Astrocyte (in vitro differentiated cells and primary cell): ENCODE measurements around the gene C15orf62.

Source experiments
- EZH2 ChIP-seq: IDR thresholded peaks from 2 replicates; pipeline ENCODE4 v1.6.1; 2012; ENCODE audit warnings: mild to moderate bottlenecking, low read length, inconsistent platforms; ENCODE audit not compliant: insufficient read depth
- TF ChIP-seq, protein P1 (sequence below): IDR thresholded peaks from 2 replicates; pipeline ENCODE4 v1.5.1; 2011; ENCODE audit warnings: low read depth, mild to moderate bottlenecking, inconsistent platforms, low read length, moderate library complexity; ENCODE audit not compliant: insufficient read depth

DNA sequence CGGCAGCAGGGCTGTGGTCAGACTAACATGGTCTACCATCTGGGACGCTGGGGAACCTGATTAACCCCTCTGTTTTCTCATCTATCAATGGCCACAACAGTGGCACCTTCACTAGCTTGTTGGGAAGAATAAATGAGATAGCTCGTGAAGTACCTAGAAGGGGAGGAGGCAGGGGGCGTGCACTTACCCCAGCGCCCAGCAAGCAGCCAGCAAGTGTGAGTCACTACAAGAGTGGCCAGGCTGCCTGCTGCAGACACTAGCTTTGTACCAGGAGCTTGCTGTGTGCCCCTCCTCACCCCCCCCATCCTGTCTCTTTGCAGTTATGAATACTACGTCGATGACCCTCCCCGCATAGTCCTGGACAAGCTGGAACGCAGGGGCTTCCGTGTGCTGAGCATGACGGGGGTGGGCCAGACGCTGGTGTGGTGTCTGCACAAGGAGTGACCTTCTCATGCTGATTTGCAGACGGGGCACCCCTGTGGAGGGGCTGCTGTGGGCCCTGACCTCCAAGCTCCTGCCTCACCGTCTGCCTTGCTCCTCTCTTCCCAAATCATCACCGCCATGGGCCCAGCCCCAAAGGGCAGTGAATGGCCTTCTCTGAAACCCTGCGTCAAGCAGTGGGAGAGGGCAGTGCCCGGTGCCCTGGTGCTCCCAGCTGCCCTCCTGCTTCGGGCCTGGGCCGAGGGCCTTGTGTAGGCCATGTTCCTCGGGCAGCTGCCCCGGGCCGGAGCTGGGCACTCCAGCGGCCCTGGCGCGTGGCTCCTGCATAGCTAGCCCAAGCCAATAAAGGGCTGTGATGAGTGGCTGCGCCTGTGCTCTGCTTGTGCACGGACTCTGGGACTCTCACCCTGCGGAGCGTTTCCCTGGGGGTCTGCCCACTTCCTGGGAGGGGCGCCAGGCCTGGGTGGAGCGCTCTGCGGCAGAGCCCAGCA is 2.6 kb upstream of the C15orf62 start:
- TF ChIP-seq, protein P1, sequence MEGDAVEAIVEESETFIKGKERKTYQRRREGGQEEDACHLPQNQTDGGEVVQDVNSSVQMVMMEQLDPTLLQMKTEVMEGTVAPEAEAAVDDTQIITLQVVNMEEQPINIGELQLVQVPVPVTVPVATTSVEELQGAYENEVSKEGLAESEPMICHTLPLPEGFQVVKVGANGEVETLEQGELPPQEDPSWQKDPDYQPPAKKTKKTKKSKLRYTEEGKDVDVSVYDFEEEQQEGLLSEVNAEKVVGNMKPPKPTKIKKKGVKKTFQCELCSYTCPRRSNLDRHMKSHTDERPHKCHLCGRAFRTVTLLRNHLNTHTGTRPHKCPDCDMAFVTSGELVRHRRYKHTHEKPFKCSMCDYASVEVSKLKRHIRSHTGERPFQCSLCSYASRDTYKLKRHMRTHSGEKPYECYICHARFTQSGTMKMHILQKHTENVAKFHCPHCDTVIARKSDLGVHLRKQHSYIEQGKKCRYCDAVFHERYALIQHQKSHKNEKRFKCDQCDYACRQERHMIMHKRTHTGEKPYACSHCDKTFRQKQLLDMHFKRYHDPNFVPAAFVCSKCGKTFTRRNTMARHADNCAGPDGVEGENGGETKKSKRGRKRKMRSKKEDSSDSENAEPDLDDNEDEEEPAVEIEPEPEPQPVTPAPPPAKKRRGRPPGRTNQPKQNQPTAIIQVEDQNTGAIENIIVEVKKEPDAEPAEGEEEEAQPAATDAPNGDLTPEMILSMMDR: no peak
- no peak for TF ChIP-seq EZH2
